H54 (cell line): Measurements from ENCODE around the gene RASSF7.

ENCODE experiments used
- DNase-seq: peaks from one replicate; pipeline ENCODE4 v3.0.0; 2011; ENCODE audit warnings: low spot score, mixed read lengths; ENCODE audit not compliant: insufficient read length
- FAIRE-seq: peaks from 3 replicates; lab custom pipeline; 2011; peaks lifted over from hg19 to GRCh38; lab: Jason Lieb, UNC
- POLR2A ChIP-seq: IDR thresholded peaks from 2 replicates; pipeline ENCODE4 v1.6.1; 2011; ENCODE audit warnings: low read depth, mild to moderate bottlenecking, low read length

Gene RASSF7

GRCh38 chr11:528815-529727, 31.7 kb upstream of the RASSF7 start:
- FAIRE-seq (no peak), DNase-seq (no peak)
- no peak for TF ChIP-seq POLR2A

- no peak for TF ChIP-seq POLR2A
- no peak for FAIRE-seq
- no peak for DNase-seq
Measured at GRCh38 chr11:529728-530411, 30.9 kb upstream of the RASSF7 start.

GRCh38 chr11:530960-531831, 29.6 kb upstream of the RASSF7 start:
- DNase-seq (no peak), FAIRE-seq (no peak)
- no peak for TF ChIP-seq POLR2A

- FAIRE-seq (no peak), DNase-seq (no peak)
- no peak for TF ChIP-seq POLR2A
Measured at GRCh38 chr11:531919-532526, 28.7 kb upstream of the RASSF7 start.

- no peak for FAIRE-seq
- no peak for DNase-seq
- TF ChIP-seq POLR2A: no peak
Measured at GRCh38 chr11:532527-532985, 28.2 kb upstream of the RASSF7 start.

- no peak for DNase-seq
- no peak for TF ChIP-seq POLR2A
- no peak for FAIRE-seq
Measured at GRCh38 chr11:532986-533585, 27.7 kb upstream of the RASSF7 start.

GRCh38 chr11:533586-534395, 27.0 kb upstream of the RASSF7 start:
- FAIRE-seq: no peak
- DNase-seq: no peak
- TF ChIP-seq POLR2A: no peak

- FAIRE-seq: no peak
- TF ChIP-seq POLR2A: 0 out of 2 replicates have a peak, but pooled peaks have one; percentile 13
- no peak for DNase-seq
Measured at GRCh38 chr11:534396-535209, 26.2 kb upstream of the RASSF7 start.

GRCh38 chr11:535210-535518, 25.6 kb upstream of the RASSF7 start:
- DNase-seq (no peak), FAIRE-seq (no peak)
- TF ChIP-seq POLR2A: no peak

GRCh38 chr11:535519-536454, 25.0 kb upstream of the RASSF7 start, which contains the start of gene HRAS:
Gene HRAS (minus strand): TSS chr11:535576.
- no peak for FAIRE-seq
- DNase-seq: peak; percentile 100
- TF ChIP-seq POLR2A: peak; percentile 75
